Stimulated activated naive CD8-positive, alpha-beta T cell treated with anti-CD3 and anti-CD28 coated beads, Interleukin-15, amount 100 ng/mL, for 72 hours (primary cell): ENCODE data around the gene NR4A1.

Experiments used
- ATAC-seq: fragments of 150-1000 bp; cut with Tn5 transposase; 2 replicates; pipeline ENCODE4 v1.10.0; 2021; ENCODE audit warnings: mild to moderate bottlenecking, moderate library complexity
- DNase-seq, 2 donors: peaks; one replicate each; pipeline ENCODE4 v3.0.0; 2021 to 2022
- H3K27ac Mint-ChIP-seq, 2 donors: one replicate each; pipeline ENCODE4 v1.8.0; 2022; ENCODE audit warnings: mild to moderate bottlenecking in 2 of 2, mixed read lengths in 2 of 2, moderate library complexity in 2 of 2
- H3K27me3 Mint-ChIP-seq: one replicate; pipeline ENCODE4 v1.8.0; 2022; ENCODE audit warnings: mixed read lengths
- H3K4me1 Mint-ChIP-seq: one replicate; pipeline ENCODE4 v1.8.0; 2022; ENCODE audit warnings: mild to moderate bottlenecking, mixed read lengths
- H3K4me3 Mint-ChIP-seq, 2 donors: one replicate each; pipeline ENCODE4 v1.8.0; 2022; ENCODE audit warnings: mild to moderate bottlenecking in 2 of 2, mixed read lengths in 2 of 2, moderate library complexity in 1 of 2
- H3K9me3 Mint-ChIP-seq, 2 donors: one replicate each; pipeline ENCODE4 v1.8.0; 2022; ENCODE audit warnings: mixed read lengths in 2 of 2

Gene NR4A1

GRCh38 chr12:52050758-52051541 lies at the start of gene NR4A1:
Gene NR4A1 (plus strand): TSS chr12:52051442. CDS start chr12:52054329, 2,887 bp downstream.
- H3K4me3 Mint-ChIP-seq = peak within 1 kb of the TSS; percentile 91 to 92
- peak within 1 kb of the TSS; percentile 97 to 98 for H3K27ac Mint-ChIP-seq
- no peaks in the 10 kb centered on the region for H3K27me3 Mint-ChIP-seq
- peak; percentile 86 for ATAC-seq
- peaks cover 76% of the 10 kb centered on the region for H3K4me1 Mint-ChIP-seq
- H3K9me3 Mint-ChIP-seq = no peaks in the 10 kb centered on the region
- peak; percentile 96 to 97 for DNase-seq

GRCh38 chr12:52003016-52003550 lies 48.2 kb upstream of the NR4A1 start:
- Mint-ChIP-seq H3K27ac (no peak overlapping the region), H3K4me1 (peaks cover 28% of the 10 kb centered on the region), H3K4me3 (no peak overlapping the region), H3K9me3 (no peaks in the 10 kb centered on the region), H3K27me3 (peaks cover 14% of the 10 kb centered on the region)
- DNase-seq (no peak), ATAC-seq (no peak)

- DNase-seq (no peak), ATAC-seq (no peak)
- H3K27ac Mint-ChIP-seq = no peak overlapping the region
- no peaks in the 10 kb centered on the region for H3K9me3 Mint-ChIP-seq
- H3K4me3 Mint-ChIP-seq = no peak overlapping the region
- peaks cover 33% of the 10 kb centered on the region for H3K4me1 Mint-ChIP-seq
- H3K27me3 Mint-ChIP-seq = peaks cover 14% of the 10 kb centered on the region
Measured at GRCh38 chr12:52003591-52003990, 47.7 kb upstream of the NR4A1 start.

GRCh38 chr12:52004042-52004648 lies 47.1 kb upstream of the NR4A1 start:
- Mint-ChIP-seq H3K9me3 (no peaks in the 10 kb centered on the region), H3K27me3 (peaks cover 14% of the 10 kb centered on the region), H3K4me1 (peaks cover 39% of the 10 kb centered on the region), H3K27ac (peak overlapping the region in 1 of 2 donors; percentile 21), H3K4me3 (no peak overlapping the region)
- ATAC-seq = no peak
- no peak for DNase-seq

- Mint-ChIP-seq H3K27me3 (peaks cover 14% of the 10 kb centered on the region), H3K4me1 (peaks cover 37% of the 10 kb centered on the region), H3K4me3 (no peak overlapping the region), H3K9me3 (no peaks in the 10 kb centered on the region), H3K27ac (no peak overlapping the region)
- ATAC-seq (no peak), DNase-seq (no peak)
Measured at GRCh38 chr12:52005218-52005902, 45.9 kb upstream of the NR4A1 start.

- peak; percentile 1 for ATAC-seq
- Mint-ChIP-seq H3K27ac (peak overlapping the region in 1 of 2 donors; percentile 41), H3K4me3 (peak overlapping the region; percentile 77 to 80), H3K27me3 (peaks cover 14% of the 10 kb centered on the region), H3K9me3 (no peaks in the 10 kb centered on the region), H3K4me1 (peaks cover 37% of the 10 kb centered on the region)
- DNase-seq = no peak
Measured at GRCh38 chr12:52005903-52006703, 45.1 kb upstream of the NR4A1 start.

- no peaks in the 10 kb centered on the region for H3K9me3 Mint-ChIP-seq
Measured at GRCh38 chr12:52006726-52007157, 44.5 kb upstream of the NR4A1 start, which contains the start of gene TAMALIN. Gene TAMALIN (plus strand): TSS chr12:52006946. CDS start chr12:52007020, 74 bp downstream.

GRCh38 chr12:52007158-52007921 lies 43.9 kb upstream of the NR4A1 start:
- H3K27ac Mint-ChIP-seq = peak overlapping the region; percentile 89 to 94
- H3K9me3 Mint-ChIP-seq = no peaks in the 10 kb centered on the region
- DNase-seq (peak; percentile 52), ATAC-seq (peak; percentile 68)
- peaks cover 14% of the 10 kb centered on the region for H3K27me3 Mint-ChIP-seq
- H3K4me3 Mint-ChIP-seq = peak overlapping the region; percentile 91 to 94
- H3K4me1 Mint-ChIP-seq = peaks cover 37% of the 10 kb centered on the region

More at GRCh38 chr12:52006726-52007157, 44.5 kb upstream of the NR4A1 start, which contains the start of gene TAMALIN:
- peak; percentile 71 for ATAC-seq
- Mint-ChIP-seq H3K4me1 (peaks cover 37% of the 10 kb centered on the region), H3K4me3 (peak within 1 kb of the TSS; percentile 91 to 94), H3K27me3 (peaks cover 14% of the 10 kb centered on the region), H3K27ac (peak within 1 kb of the TSS; percentile 89 to 94)
- peak; percentile 73 to 81 for DNase-seq

- no peak for ATAC-seq
- H3K27me3 Mint-ChIP-seq = peaks cover 14% of the 10 kb centered on the region
- peaks cover 37% of the 10 kb centered on the region for H3K4me1 Mint-ChIP-seq
- no peak for DNase-seq
- H3K9me3 Mint-ChIP-seq = no peaks in the 10 kb centered on the region
- peak overlapping the region; percentile 85 to 89 for H3K27ac Mint-ChIP-seq
- H3K4me3 Mint-ChIP-seq = peak overlapping the region; percentile 91 to 94
Measured at GRCh38 chr12:52007982-52008510, 43.2 kb upstream of the NR4A1 start.

- Mint-ChIP-seq H3K9me3 (no peaks in the 10 kb centered on the region), H3K4me3 (no peak overlapping the region), H3K27ac (no peak overlapping the region), H3K27me3 (peaks cover 14% of the 10 kb centered on the region), H3K4me1 (peaks cover 37% of the 10 kb centered on the region)
- DNase-seq (no peak), ATAC-seq (no peak)
Measured at GRCh38 chr12:52009081-52009751, 42.0 kb upstream of the NR4A1 start.

GRCh38 chr12:52010152-52010622 lies 41.1 kb upstream of the NR4A1 start:
- H3K27me3 Mint-ChIP-seq = peaks cover 13% of the 10 kb centered on the region
- no peaks in the 10 kb centered on the region for H3K9me3 Mint-ChIP-seq
- ATAC-seq = no peak
- H3K27ac Mint-ChIP-seq = no peak overlapping the region
- peaks cover 37% of the 10 kb centered on the region for H3K4me1 Mint-ChIP-seq
- no peak for DNase-seq
- no peak overlapping the region for H3K4me3 Mint-ChIP-seq

- H3K4me1 Mint-ChIP-seq = peaks cover 32% of the 10 kb centered on the region
- H3K9me3 Mint-ChIP-seq = no peaks in the 10 kb centered on the region
- no peak overlapping the region for H3K4me3 Mint-ChIP-seq
- no peak overlapping the region for H3K27ac Mint-ChIP-seq
- no peak for DNase-seq
- no peak for ATAC-seq
- peaks cover 6% of the 10 kb centered on the region for H3K27me3 Mint-ChIP-seq
Measured at GRCh38 chr12:52010692-52011601, 40.3 kb upstream of the NR4A1 start.
